ENCODE measurements around the gene PYCARD.
"Not testable (repeated sequence)": the region's sequence is repeated elsewhere in the genome, so short reads cannot be mapped to it uniquely, and the experiment has no call there.

PYCARD gene

DNA sequence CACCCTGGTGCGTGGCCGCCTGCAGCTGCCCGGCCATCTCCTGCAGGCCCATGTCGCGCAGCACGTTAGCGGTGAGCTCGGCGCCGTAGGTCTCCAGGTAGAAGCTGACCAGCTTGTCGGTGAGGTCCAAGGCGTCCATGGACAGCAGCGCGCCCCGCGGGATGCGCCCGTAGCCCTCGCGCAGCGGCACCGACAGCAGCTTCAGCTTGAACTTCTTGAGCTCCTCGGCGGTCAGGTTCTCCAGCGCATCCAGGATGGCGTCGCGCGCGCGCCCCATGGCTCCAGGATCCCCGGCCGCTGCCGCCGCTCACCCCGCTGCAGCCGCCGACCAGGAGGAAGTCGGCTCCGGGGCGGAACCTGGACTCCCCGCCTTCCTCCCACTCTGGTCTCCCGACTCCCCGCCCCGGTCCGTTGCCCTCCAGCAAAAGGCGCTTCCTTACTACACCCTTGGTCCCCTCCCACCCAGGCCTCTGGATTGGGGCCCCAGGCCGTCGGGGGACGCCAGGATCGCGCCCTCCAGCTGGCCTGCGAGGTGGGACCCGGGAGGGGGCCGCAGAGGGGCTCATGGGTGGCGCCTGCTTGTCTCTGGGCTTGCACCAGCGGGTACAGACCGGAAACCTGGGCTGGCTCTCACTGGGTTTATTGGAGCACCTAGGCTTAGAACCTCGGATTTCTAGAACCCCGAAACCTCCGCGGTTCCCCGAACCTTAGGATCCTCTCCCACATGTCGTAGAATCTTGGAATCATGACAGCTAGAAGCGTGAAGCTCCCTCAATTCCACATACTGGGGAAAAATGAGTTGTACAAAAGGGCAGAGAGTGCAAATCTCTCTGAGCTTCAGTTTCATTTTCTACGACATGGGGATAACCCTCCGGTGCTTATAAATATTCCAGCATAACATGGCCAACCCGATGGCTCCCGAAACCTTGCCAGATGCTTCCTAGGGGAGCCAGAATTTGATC lies at the start of gene PYCARD:
TSS of gene PYCARD (minus strand) at position 347 of the 962 bp plus-strand sequence. CDS start at position 277, 70 bp downstream.
- peak; percentile 42 for DNase-seq

DNA sequence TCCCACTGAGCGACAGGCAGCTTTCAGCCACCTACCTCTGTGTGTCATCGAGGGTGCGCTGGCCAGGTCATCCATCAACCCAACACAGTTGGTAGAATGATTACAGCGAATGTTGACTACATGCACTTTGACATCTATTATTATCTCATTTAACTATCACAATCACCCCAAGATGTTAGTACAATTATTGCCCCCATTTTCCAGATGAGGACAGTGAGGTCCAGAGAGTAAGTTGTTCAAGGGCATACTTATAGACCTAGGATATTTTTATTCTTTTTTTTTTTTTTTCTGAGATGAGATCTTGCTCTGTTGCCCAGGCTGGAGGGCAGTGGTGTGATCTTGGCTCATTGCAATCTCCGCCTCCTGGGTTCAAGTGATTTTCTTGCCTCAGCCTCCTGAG lies 48.9 kb upstream of the PYCARD start:
- no peak for DNase-seq

DNA sequence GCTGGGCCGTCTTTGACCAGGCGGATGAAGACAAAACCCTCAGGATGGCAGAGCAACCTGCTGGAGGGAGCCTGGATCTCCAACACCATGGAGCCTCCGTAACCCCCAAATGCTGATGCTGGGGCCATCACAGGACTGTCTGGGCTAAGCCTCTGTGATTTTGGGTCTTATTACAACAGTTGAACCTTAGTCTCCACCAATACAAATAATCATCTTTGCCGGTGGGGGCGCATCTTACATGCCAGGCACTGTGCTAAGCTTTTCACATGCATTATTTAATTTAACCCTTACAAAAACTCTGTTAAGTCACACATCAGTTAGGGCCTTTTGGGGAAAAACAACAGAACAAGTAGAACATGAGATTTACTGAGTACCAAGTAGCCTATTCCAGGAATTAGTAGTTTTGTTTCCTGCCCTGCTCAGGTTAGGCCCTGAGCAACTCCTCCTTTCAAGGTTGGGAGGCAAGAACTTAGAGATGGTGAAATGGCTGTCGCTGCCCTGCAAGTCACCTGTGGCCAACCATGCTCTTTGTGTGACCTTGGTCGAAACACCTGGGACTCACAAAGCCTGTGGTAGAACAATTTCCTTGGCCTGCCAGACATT lies 48.3 kb upstream of the PYCARD start:
- DNase-seq = no peak

DNA sequence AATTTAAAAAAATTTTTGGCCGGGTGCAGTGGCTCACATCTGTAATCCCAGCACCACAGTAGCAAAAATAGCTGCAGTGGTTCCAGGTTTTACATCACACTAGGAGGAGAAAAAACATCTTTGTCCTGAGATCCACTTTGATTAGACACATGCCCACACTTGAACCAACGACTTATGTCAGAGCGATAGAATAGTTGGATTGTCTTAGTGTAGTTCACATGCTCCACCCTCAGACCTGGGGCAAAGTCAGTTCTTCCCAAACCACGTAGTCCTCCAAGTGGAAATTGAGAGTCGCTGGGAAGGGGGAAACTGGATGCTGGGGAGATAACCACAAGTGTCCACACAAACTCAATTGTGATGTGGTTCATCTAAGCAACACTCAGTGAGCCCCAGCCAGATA lies 45.8 kb upstream of the PYCARD start:
- no peak for DNase-seq

DNA sequence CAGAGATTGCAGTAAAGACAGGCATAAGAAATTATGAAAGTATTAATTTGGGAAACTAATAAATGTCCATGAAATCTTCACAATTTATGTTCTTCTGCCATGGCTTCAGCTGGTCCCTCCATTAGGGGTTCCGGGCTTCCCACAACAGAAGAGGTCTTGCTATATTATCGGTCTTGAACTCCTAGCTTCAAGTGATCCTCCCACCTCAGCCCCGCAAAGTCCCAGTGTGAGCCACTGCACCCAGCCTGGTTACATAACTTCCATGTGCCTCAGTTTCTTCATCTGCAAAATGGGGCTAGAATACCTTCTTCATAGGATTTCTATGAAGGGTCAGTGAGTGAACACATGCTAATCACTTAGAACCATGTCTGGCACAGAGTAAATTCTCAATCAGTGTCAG lies 43.7 kb upstream of the PYCARD start:
- no peak for DNase-seq

DNA sequence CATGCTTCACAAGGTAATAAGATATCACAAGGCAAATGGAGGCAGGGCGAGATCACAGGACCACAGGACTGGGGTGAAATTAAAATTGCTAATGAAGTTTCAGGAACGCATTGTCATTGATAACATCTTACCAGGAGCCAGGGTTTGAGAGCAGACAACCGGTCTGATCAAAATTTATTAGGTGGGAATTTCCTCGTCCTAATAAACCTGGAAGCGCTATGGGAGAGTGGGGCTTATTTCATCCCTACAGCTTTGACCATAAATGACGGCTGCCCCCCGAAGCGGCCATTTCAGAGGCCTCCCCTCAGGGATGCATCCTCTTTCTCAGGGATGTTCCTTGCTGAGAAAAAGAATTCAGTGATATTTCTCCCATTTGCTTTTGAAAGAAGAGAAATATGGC lies 43.0 kb upstream of the PYCARD start:
- DNase-seq = not testable (repeated sequence)

DNA sequence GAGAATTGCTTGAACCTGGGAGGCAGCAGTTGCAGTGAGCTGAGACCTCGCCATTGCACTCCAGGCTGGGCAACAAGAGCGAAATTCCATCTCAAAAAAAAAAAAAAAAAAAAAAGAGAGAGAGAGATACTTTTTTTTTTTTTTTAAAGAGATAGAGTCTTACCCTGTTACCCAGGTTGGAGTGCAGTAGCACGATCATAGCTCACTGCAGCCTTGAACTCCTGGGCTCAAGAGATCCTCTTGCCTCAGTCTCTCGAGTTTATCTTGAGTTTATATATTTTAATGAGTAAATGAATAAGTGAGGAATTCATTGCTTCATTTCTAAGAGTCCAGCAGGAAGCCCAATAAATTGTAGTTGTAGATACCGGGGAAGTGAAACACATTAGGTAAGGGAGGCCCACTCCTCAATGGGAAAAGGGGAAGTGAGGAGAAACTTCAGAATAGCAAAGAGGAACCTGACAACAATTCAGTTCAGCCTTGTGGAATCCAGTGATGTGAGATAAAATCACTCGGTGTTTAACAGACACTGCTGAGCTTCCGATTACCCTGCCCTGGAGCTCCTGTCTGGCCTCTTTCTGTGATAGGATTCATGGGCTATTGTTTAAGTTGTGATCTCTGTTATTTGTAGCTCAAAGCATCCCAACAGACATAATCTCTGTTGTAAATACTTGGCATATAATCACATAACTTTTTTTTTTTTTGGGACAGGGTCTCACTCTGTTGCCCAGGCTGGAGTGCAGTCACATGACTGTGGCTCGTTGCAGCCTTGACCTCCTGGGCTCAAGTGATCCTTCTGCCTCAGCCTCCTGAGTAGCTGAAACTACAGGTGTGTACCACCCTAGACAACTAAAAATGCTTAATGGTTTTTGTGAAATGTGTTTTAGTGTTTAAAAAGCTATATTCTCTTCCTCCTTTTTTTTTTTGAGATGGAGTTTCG lies 41.4 kb upstream of the PYCARD start:
- DNase-seq = peak; percentile 96

DNA sequence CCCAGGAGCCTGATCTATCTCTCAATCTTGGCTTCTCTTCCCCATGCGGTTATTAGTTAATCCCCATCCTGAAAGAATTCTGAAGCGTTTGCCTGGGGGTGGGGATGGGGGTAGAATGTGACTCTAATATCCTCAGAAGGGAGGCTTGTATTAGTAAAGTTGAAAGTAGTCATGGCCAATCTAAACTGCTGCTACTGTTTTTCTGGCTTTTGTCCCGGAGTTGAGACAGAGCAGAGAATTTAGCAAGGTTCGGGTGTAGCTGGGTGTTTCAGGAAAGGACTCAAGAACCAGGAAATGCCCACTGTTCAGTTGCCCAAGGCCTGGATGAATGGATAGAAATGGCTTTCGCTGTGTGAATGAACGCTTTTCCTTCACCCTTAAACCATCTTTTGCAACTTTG lies 39.6 kb upstream of the PYCARD start:
- DNase-seq = no peak

DNA sequence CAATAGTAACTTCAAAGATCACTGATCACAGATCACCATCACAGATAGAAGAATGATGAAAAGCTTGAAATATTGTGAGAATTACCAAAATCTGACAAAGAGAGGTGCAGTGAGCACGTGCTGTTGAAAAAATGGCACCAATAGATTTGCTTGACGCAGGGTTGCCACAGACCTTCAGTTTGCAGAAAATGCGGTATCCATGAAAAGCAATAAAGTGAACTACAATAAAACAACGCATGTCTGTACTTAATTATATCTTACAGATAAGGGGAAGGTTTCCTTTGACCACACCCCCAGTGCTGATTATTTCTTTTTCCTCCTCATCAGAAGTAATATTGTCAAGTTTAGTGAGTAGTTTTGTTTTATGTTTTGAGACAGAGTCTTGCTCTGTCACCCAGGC lies 35.5 kb upstream of the PYCARD start:
- no peak for DNase-seq

DNA sequence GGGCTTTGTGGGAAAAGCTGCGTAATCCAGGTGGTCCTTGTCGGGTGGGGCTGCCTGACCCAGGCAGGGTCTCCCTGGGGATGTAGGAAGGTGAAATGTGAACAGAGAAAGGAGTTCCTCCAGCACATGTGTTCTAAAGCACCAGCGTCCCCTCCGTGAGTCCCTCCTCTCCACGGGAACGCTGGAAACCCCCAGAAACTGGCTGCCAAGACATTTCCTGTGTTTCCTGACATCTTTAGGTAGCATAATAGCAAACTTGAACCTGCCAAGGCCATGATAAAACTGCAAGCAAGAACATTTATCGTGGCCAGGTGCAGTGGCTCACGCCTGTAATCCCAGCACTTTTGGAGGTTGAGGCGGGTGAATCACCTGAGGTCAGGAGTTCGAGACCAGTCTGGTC lies 26.9 kb upstream of the PYCARD start:
- DNase-seq = no peak

DNA sequence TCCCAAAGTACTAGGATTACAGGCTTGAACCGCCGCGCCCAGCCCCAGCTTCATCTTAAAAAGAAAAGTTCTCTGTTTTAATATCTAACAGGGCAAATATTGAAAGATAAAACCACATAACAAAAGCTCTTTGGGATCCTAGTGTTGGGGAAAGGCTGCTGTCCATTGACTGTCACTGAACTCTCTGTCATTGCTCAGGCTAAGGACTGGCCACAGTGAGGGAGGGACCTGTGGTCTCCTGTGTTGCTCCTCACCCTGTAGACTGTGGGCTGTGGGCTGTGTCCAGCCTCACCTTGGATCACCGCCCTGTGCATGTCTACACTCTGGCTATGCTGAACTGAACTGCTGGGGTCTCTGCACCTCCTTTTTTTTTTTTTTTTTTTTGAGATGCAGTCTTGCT lies 25.6 kb upstream of the PYCARD start:
- no peak for DNase-seq

DNA sequence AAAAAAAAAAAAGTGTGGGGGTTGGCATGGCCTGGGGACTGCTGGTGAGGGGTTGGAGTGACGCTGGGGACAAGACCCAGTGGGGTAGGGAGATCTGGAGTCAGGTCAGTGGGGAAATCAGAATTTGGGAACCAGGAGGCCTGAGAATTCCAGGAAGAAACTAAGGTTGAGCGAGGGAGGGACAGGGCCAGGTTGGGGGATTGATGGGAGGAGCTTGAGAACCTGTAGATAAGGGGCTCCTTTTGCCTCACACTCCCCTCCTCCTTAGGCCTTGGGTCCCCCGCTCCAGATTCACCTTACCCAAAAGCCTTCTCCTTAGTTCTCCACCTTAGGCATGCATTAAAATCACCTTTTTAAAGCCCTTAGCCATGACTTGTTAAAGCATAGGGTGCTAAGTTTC lies 22.6 kb upstream of the PYCARD start:
- no peak for DNase-seq

DNA sequence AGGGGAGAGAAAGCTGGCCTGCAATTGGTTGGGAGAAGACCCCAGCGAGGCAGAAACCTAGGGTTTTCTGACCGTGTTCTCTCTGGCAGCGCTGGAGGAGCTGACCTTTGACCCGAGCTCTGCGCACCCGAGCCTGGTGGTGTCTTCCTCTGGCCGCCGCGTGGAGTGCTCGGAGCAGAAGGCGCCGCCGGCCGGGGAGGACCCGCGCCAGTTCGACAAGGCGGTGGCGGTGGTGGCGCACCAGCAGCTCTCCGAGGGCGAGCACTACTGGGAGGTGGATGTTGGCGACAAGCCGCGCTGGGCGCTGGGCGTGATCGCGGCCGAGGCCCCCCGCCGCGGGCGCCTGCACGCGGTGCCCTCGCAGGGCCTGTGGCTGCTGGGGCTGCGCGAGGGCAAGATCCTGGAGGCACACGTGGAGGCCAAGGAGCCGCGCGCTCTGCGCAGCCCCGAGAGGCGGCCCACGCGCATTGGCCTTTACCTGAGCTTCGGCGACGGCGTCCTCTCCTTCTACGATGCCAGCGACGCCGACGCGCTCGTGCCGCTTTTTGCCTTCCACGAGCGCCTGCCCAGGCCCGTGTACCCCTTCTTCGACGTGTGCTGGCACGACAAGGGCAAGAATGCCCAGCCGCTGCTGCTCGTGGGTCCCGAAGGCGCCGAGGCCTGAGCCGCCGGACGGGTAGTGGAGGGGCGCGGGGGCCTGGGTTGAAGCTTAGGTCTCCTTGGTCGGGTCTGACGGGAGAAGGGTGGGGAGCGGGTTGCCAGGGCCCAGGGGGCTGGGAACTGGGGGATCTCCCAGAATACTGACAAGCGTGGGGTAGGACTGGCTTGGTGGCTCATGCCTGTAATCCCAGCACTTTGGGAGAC lies 21.8 kb upstream of the PYCARD start:
- DNase-seq = no peak

DNA sequence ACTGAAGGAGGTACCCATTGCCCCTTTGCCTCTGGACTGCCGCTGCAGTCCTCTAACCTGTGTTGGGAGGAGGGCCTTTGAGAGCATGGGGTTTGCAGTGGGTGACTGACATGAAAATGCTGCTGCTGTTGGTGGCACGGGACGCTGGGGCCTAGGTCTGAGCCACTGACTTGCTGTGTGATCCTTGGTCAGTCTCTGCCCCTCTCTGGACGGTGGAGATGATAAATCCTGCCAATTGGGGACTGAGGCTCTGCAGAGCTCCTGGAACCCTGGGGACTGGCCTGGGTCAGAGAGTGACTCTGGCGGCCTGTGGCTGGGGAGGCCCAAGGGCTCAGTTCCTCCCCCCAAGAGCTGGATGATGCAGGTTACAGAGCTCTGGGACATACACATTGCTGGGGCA lies 20.5 kb upstream of the PYCARD start:
- DNase-seq = no peak

DNA sequence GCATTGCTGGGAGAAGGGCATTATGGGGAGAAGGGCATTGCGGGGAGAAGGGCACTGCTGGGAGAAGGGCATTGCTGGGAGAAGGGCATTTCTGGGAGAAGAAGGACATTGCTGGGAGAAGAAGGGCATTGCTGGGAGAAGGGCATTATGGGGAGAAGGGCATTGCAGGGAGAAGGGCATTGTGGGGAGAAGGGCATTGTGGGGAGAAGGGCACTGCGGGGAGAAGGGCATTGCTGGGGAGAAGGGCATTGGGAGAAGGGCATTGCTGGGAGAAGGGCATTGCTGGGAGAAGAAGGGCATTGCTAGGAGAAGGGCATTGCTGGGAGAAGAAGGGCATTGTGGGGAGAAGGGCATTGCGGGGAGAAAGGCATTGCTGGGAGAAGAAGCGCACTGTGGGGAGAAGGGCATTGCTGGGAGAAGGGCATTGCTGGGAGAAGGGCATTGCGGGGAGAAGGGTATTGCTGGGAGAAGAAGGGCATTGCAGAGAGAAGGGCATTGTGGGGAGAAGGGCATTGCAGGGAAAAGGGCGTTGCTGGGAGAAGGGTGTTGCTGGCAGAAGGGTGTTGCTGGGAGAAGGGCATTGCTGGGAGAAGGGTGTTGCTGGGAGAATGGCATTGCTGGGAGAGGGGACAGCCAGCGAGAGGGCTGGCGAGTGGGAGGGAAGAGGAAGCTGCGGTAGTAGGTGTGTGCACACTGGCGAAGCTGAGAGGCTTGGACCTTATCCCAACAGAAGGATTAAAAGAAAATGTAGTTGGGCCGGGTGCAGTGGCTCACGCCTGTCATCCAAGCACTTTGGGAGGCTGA lies 19.0 kb upstream of the PYCARD start:
- no peak for DNase-seq

DNA sequence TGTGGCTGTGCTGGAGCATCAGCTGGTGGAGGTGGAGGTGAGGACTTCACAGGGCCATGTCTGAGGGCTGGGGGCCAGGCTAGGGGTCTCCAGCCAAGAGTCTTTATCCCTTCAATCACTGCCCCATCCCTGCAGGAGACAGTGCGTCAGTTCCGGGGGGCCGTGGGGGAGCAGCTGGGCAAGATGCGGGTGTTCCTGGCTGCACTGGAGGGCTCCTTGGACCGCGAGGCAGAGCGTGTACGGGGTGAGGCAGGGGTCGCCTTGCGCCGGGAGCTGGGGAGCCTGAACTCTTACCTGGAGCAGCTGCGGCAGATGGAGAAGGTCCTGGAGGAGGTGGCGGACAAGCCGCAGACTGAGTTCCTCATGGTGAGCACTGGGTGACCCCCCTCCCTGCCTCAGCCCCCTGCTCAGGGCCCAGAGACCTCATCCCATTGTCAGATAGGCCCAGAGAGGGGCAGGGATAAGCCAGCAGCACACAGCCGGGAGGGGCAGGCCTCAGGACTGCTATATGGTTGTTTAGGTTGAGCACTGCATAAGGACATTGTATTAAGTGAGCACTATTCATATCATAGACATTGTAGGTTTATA lies 16.7 kb upstream of the PYCARD start:
- no peak for DNase-seq

DNA sequence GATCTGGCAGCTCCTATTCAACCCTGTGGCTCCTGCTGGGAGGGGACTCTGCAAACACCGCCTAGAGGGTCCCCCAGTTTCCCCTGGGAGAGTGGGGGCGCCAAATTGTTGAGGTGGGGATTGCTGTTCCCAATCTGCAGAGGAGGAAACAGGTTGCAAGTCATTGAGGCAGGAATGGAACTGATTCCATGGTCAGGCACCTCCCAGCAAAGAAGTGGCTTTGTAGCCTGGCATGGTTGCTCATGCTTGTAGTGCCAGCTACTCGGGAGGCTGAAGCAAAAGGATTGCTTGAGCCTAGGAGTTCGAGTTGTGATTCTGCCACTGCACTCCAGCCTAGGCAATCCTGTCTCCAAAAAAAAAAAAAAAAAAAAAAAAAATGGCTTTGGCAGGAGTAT lies 14.6 kb upstream of the PYCARD start:
- DNase-seq = no peak

DNA sequence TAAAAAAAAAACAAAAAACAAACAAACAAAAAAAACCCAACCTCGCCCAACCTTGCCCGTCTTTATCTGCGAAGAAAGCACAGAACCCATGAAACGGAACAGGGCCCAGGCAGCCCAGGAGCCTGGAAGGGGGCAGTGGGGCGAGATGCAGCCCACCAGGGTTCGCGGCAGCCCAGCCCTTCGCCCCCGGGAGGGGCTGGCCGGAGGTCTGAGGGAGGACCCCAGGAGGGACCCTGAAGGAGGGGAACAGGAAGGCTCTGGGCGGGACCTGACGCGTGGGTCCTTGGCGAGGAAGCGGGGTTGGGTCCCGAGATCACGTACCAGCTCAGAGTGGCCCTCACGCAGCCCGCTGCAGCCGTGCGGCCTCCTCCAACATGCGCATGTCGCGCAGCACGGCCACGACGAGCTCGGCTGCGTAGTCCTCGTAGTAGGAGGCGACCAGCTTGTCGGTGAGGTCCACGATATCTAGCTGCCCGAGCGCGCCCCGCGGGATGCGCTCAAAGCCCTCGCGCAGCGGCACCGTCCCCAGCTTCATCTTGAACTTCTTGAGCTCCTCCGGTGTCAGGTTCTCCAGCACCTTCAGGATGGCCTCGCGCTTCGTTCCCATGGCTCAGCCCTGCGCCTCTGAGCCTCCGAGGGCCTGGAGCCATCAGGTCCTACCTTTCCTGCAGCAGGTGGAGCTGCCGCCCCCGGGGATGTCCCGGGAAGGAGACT lies 14.0 kb upstream of the PYCARD start, which contains the start of gene PYDC1:
TSS of gene PYDC1 (minus strand) at position 714 of the 714 bp plus-strand sequence. CDS start at position 607, 107 bp downstream.
- no peak for DNase-seq

DNA sequence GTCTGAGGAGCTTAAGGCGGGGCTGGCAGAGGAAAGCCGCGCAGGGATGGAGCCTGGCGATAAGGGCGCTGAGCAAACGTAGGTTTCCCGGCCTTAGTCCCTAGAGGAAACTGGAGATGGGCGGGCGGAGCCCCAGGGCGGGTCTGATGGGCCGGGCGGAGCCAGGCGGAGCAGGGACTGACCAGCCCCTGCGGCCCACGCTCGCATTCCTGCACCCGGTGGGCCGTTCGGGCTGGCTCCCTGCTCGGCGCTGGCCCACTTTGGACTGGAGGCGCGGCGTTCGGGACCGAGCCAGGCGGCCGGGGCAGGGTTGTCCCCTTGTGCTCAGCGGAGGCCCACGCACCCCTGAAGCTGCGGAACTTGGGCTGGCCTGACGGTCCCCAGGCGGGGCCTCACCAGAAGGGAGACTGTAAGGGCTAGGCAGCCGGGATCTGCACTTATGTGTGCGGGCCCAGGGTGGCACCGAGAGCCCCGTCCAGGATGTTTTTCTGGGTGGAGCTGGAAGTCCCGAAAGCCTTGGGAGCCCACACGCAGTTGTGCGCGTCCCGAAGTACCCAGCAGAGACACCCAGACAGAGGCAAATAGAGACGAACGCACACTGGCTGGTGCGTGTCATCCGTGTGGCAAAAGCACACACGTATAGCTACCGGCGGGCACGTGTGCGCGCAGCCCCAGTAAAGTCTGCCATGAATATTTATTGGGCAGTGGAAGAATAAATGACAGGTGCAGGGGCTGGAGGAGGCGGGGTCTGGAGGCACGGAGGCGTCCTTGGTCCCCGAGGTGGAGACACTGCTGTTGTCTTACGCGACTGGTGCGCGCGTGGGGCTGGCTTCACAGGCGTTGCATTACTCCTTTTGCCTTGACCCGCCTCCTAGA lies 13.0 kb upstream of the PYCARD start:
- DNase-seq = no peak

All from GF-D8 (cell line).